Bone marrow (tissue), 2 donors: ENCODE data around the gene MPHOSPH9.

ENCODE experiments used
- DNase-seq, 2 donors: peaks; one replicate each; lab custom pipeline; 2025; lab: John Stamatoyannopoulos, UW

The MPHOSPH9 gene

GRCh38 chr12:123127182-123127495 is 105.8 kb downstream of the MPHOSPH9 start:
- DNase-seq: no peak

- peak in 1 of 2 donors; percentile 77 for DNase-seq
Measured at GRCh38 chr12:123126294-123127181, 106.4 kb downstream of the MPHOSPH9 start.

- DNase-seq: no peak
Measured at GRCh38 chr12:123122626-123123025, 110.3 kb downstream of the MPHOSPH9 start.

GRCh38 chr12:123121670-123122069 is 111.3 kb downstream of the MPHOSPH9 start:
- no peak for DNase-seq

- no peak for DNase-seq
Measured at GRCh38 chr12:123120452-123121166, 112.3 kb downstream of the MPHOSPH9 start.

GRCh38 chr12:123119808-123120207 is 113.1 kb downstream of the MPHOSPH9 start:
- no peak for DNase-seq

- no peak for DNase-seq
Measured at GRCh38 chr12:123118497-123118896, 114.4 kb downstream of the MPHOSPH9 start.

GRCh38 chr12:123115409-123116121 is 117.4 kb downstream of the MPHOSPH9 start:
- DNase-seq: peak in 1 of 2 donors; percentile 69

GRCh38 chr12:123114304-123115083 is 118.4 kb downstream of the MPHOSPH9 start:
- no peak for DNase-seq

- no peak for DNase-seq
Measured at GRCh38 chr12:123113026-123113425, 119.9 kb downstream of the MPHOSPH9 start.

GRCh38 chr12:123111498-123112165 is 121.3 kb downstream of the MPHOSPH9 start:
- no peak for DNase-seq

- no peak for DNase-seq
Measured at GRCh38 chr12:123109319-123109772, 123.6 kb downstream of the MPHOSPH9 start.

- no peak for DNase-seq
Measured at GRCh38 chr12:123108682-123109066, 124.3 kb downstream of the MPHOSPH9 start.

- no peak for DNase-seq
Measured at GRCh38 chr12:123107926-123108681, 124.8 kb downstream of the MPHOSPH9 start.

GRCh38 chr12:123106640-123107359 is 126.1 kb downstream of the MPHOSPH9 start:
- peak; percentile 26 to 64 for DNase-seq

GRCh38 chr12:123105211-123105826 is 127.6 kb downstream of the MPHOSPH9 start:
- DNase-seq: no peak

GRCh38 chr12:123104809-123105208 is 128.1 kb downstream of the MPHOSPH9 start:
- DNase-seq: no peak
